GM12878 (cell line): Measurements from ENCODE around the gene HSP90AB1. TPM values are rescaled to one million over a fixed set of nuclear protein-coding genes. Genes with fewer than 3 reads are reported as not detected.

Source experiments
- ATAC-seq: fragments of 200-7000 bp; cut with Tn5 transposase; 3 replicates; pipeline ENCODE4 v1.9.1; 2020; ENCODE audit warnings: mild to moderate bottlenecking, moderate library complexity
- BruUV-seq: library from RNA; stranded (reverse); fragments of 400-500 nt; replicated peaks from 2 replicates; lab custom pipeline; 2021; lab: Mats Ljungman, UMichigan
- CTCF ChIA-PET: fragments of 300-600 bp; sonication (Branson Sonifier 250); formaldehyde crosslinking; extraction: SDS; loops from one replicate; lab custom pipeline; 2021; ENCODE audit warnings: inconsistent platforms; lab: Yijun Ruan, JAX
- POLR2A ChIA-PET: fragments of 350-600 bp; formaldehyde crosslinking; extraction: SDS; loops from one replicate; lab custom pipeline; 2021; ENCODE audit warnings: inconsistent platforms; lab: Charles Lee
- RAD21 ChIA-PET: fragments of 300-600 bp; sonication (Branson Sonifier 250); formaldehyde crosslinking; loops from one replicate; lab custom pipeline; 2023; ENCODE audit warnings: antibody characterized with exemption; ENCODE audit not compliant: unreplicated experiment; lab: Charles Lee
- SMC1A ChIA-PET: fragments of 300-600 bp; sonication (Branson Sonifier 250); formaldehyde crosslinking; loops from one replicate; lab custom pipeline; 2023; ENCODE audit not compliant: unreplicated experiment, uncharacterized antibody; lab: Charles Lee
- DNase-seq: peaks from one replicate; pipeline ENCODE4 v3.0.0-alpha.2; 2011; ENCODE audit warnings: low read depth, low spot score
- FAIRE-seq: peaks from 3 replicates; lab custom pipeline; 2011; peaks lifted over from hg19 to GRCh38; lab: Jason Lieb, UNC
- H2AFZ ChIP-seq: 2 replicates; pipeline ENCODE4 v1.6.0; 2011; ENCODE audit warnings: low read depth, low read length, control low read depth; ENCODE audit not compliant: control insufficient read depth
- H3K27ac ChIP-seq: 2 replicates; pipeline ENCODE4 v1.5.1; 2011; ENCODE audit warnings: control low read depth; ENCODE audit not compliant: control insufficient read depth, insufficient read depth
- H3K27me3 ChIP-seq, 2 experiments: replicated peaks in 1 of 2; 2 replicates each; pipeline versions ENCODE4 v1.6.0 to v1.6.1; 2011; ENCODE audit warnings: low read length in 1 of 2; ENCODE audit not compliant: control insufficient read depth in 2 of 2, insufficient read depth in 2 of 2
- H3K36me3 ChIP-seq, 2 experiments: 2 replicates each; pipeline ENCODE4 v1.5.1; 2011; ENCODE audit warnings: low read length in 1 of 2; ENCODE audit not compliant: control insufficient read depth in 2 of 2, insufficient read depth in 2 of 2
- H3K4me1 ChIP-seq: 2 replicates; pipeline ENCODE4 v1.6.1; 2011; ENCODE audit warnings: mild to moderate bottlenecking, low read length, moderate library complexity, mixed read lengths; ENCODE audit not compliant: control insufficient read depth, insufficient read depth
- H3K4me2 ChIP-seq: 2 replicates; pipeline ENCODE4 v1.6.0; 2011; ENCODE audit warnings: control low read depth; ENCODE audit not compliant: control insufficient read depth, insufficient read depth
- H3K4me3 ChIP-seq: fragments of 200-600 bp; sonication (generic); 2 replicates; pipeline ENCODE4 v1.5.1; 2016
- H3K79me2 ChIP-seq: 2 replicates; pipeline ENCODE4 v1.6.0; 2011; ENCODE audit warnings: low read length; ENCODE audit not compliant: control insufficient read depth, insufficient read depth
- H3K9ac ChIP-seq: 2 replicates; pipeline ENCODE4 v1.8.0; 2011; ENCODE audit warnings: low read length, control low read depth, mixed read lengths; ENCODE audit not compliant: control insufficient read depth, insufficient read depth
- H3K9me3 ChIP-seq: replicated peaks from 3 replicates; pipeline ENCODE4 v1.5.1; 2011; ENCODE audit warnings: mild to moderate bottlenecking, low read length; ENCODE audit not compliant: control insufficient read depth, insufficient read depth
- H4K20me1 ChIP-seq: 2 replicates; pipeline ENCODE4 v1.6.0; 2011; ENCODE audit not compliant: control insufficient read depth, insufficient read depth
- CEBPB ChIP-seq, 2 experiments: fragments of 150-350 bp in 1 of 2; IDR thresholded peaks; 2 replicates each; pipeline ENCODE4 v1.6.1; 2012 to 2014; ENCODE audit warnings: low read depth in 2 of 2, low read length in 2 of 2, borderline replicate concordance in 1 of 2, inconsistent platforms in 1 of 2
- GABPA ChIP-seq: IDR thresholded peaks from 2 replicates; pipeline ENCODE4 v1.6.1; 2014; ENCODE audit warnings: antibody characterized with exemption, low read depth, mild to moderate bottlenecking, inconsistent platforms
- GATAD2B ChIP-seq: fragments of 450-650 bp; conservative IDR thresholded peaks from 2 replicates; pipeline ENCODE4 v1.6.1; 2017; ENCODE audit warnings: low read depth, mild to moderate bottlenecking, moderate library complexity
- HCFC1 ChIP-seq: fragments of 150-350 bp; IDR thresholded peaks from 2 replicates; pipeline ENCODE4 v1.6.1; 2014; ENCODE audit warnings: low read length
- KAT2A ChIP-seq: conservative IDR thresholded peaks from 2 replicates; pipeline ENCODE4 v1.6.1; 2011; ENCODE audit warnings: low read depth, low read length; ENCODE audit not compliant: control insufficient read depth
- NFYA ChIP-seq: IDR thresholded peaks from 2 replicates; pipeline ENCODE4 v1.6.1; 2011; ENCODE audit warnings: low read depth, mild to moderate bottlenecking, low read length, improper control_type of control experiment, borderline replicate concordance
- RFX5 ChIP-seq: IDR thresholded peaks from 2 replicates; pipeline ENCODE4 v1.6.1; 2011; ENCODE audit warnings: low read depth, low read length, improper control_type of control experiment
- TBL1XR1 ChIP-seq: IDR thresholded peaks from 2 replicates; pipeline ENCODE4 v1.6.1; 2012; ENCODE audit warnings: low read depth, low read length, improper control_type of control experiment
- TCF3 ChIP-seq: IDR thresholded peaks from 2 replicates; pipeline ENCODE4 v1.6.1; 2012; ENCODE audit warnings: low read depth, mild to moderate bottlenecking, low read length, borderline replicate concordance; ENCODE audit not compliant: insufficient read depth
- ZNF24 ChIP-seq: fragments of 450-650 bp; IDR thresholded peaks from 2 replicates; pipeline ENCODE4 v1.6.1; 2017; ENCODE audit warnings: antibody characterized with exemption, mild to moderate bottlenecking
- ZZZ3 ChIP-seq: IDR thresholded peaks from 2 replicates; pipeline ENCODE4 v1.6.1; 2011; ENCODE audit warnings: low read depth; ENCODE audit not compliant: control insufficient read depth, insufficient read length
- WGBS: methylation state at CpG from one replicate; pipeline ENCODE4 v1.1.6; 2016; ENCODE audit warnings: low lambda C conversion rate; ENCODE audit not compliant: insufficient replicate concordance, insufficient coverage; ENCODE audit errors: missing lambda C conversion rate; 5-methylcytosine and 5-hydroxymethylcytosine counted together
- in situ Hi-C: fragments of 300-500 bp; cut with MboI; formaldehyde crosslinking; loops from 9 replicates; pipeline ENCODE4 v1.14.3; 2018; ENCODE audit warnings: mixed read lengths
- intact Hi-C: fragments of 100-400 bp; cut with micrococcal nuclease; formaldehyde crosslinking; loops from one replicate; pipeline ENCODE4 v1.14.2; 2022; ENCODE audit not compliant: unreplicated experiment
- polyA plus RNA-seq, 11 experiments: library from polyadenylated mRNA; depleted of rRNA in 4 of 11; unstranded in 6 of 11; stranded (reverse) in 5 of 11; fragments of >200 nt; fragmentation: Nextera tagmentation in 4 of 11; fragmentation: Illumina TruSeq in 1 of 11; extraction: Ambion mirVana in 4 of 11; extraction: Trizol in 1 of 11; gene quantifications; 1 replicate in 1 of 11; 2 replicates in 10 of 11; pipeline versions ENCODE4 v1.2.1 to v1.2.3, GENCODE V29; 2011 to 2016; ENCODE audit warnings: inconsistent platforms in 2 of 11, missing spikeins in 2 of 11, low read depth in 1 of 11
- total RNA-seq, 4 experiments: library from RNA; depleted of rRNA in 3 of 4; stranded (reverse); fragments of >200 nt in 3 of 4; fragmentation: Illumina TruSeq in 1 of 4; extraction: Trizol in 1 of 4; gene quantifications; 2 replicates each; pipeline versions ENCODE4 v1.2.1 to v1.2.3, GENCODE V29; 2013 to 2021
- TF ChIP-seq, protein P1 (sequence below): fragments of 450-650 bp; IDR thresholded peaks from 2 replicates; pipeline ENCODE4 v1.6.1; 2017; ENCODE audit warnings: mild to moderate bottlenecking, moderate library complexity
- TF ChIP-seq, protein P2 (sequence below): fragments of 450-650 bp; formaldehyde crosslinking; IDR thresholded peaks from 2 replicates; pipeline ENCODE4 v1.4.0; 2020; ENCODE audit warnings: mild to moderate bottlenecking, moderate library complexity

The HSP90AB1 gene
- total and polyA plus RNA-seq, 10 of the 15 experiments (the other 5 are each of a cell fraction or from before 2014, with no cell fraction given): 988 to 1,682 (median 1,146) TPM

DNA sequence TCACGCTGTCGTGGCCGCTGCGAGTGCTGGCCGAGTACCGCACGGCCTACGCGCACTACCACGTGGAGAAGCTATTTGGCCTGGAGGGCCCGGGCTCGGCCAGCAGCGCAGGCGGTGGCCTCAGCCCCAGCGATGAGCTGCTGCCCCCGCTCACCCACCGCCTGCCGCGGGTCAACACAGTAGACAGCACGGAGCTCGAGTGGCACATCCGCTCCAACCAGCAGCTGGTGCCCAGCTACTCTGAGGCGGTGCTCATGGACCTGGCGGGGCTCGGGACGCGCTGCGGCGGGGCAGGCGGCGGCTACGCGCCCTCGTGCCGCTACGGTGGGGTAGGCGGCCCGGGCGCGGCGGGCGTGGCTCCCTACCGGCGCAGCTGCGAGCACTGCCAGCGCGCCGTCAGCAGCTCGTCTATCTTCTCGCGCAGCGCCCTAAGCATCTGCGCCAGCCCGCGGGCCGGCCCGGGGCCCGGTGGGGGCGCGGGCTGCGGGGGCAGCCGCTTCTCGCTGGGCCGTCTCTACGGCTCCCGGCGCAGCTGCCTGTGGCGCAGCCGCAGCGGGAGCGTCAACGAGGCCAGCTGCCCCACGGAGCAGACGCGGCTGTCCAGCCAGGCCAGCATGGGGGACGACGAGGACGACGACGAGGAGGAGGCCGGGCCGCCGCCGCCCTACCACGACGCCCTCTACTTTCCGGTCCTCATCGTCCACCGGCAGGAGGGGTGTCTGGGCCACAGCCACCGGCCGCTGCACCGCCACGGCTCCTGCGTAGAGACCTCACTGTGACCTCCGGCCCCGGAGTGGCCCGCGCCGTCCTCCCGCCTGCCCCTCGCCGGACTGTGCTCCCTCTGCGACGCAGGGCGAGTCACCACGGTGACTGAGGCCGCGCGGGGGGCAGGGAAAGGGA lies 29.1 kb downstream of the HSP90AB1 start:
- no peak overlapping the region for H3K4me3 ChIP-seq
- ChIA-PET RAD21 (no interaction called here), SMC1A (no interaction called here), CTCF (interaction anchor here (0.6 kb wide), 1 partner anchor 195 kb away, joined by 3 read pairs; no protein-coding TSS in a partner anchor), POLR2A (no interaction called here)
- DNase-seq (no peak), FAIRE-seq (no peak), ATAC-seq (peak; percentile 13; the same call in 1 of the 3 replicates)
- H3K9ac ChIP-seq: no peak overlapping the region
- no TSS peak for BruUV-seq
- H3K79me2 ChIP-seq: no peaks in the 10 kb centered on the region
- H3K27ac ChIP-seq: no peak overlapping the region
- H4K20me1 ChIP-seq: no peaks in the 10 kb centered on the region
- no peak overlapping the region for H3K4me2 ChIP-seq
- H3K9me3 ChIP-seq: no peaks in the 10 kb centered on the region
- H3K27me3 ChIP-seq: peaks cover 2 to 15% of the 10 kb centered on the region in 2 experiments; a peak in 3 of 4 replicates
- in situ Hi-C loops: no loop called here
- H3K4me1 ChIP-seq: no peaks in the 10 kb centered on the region
- intact Hi-C loops: no loop called here
- WGBS: 23% methylated on average over 91 of the region's 109 CpGs
- H3K36me3 ChIP-seq: no peaks in the 10 kb centered on the region; a peak in 1 of 4 replicates
- no peak overlapping the region for H2AFZ ChIP-seq
- TF ChIP-seq NFYA (no peak), TBL1XR1 (no peak), ZZZ3 (no peak), HCFC1 (no peak), CEBPB (IDR thresholded peaks at IDR 0.05; ENCODE audit: borderline replicate concordance in 1 of 2, low read depth in 2 of 2, low read length in 2 of 2) (no peak), ZNF24 (no peak), GABPA (no peak), GATAD2B (no peak), RFX5 (no peak), KAT2A (no peak), TCF3 (no peak)
- TF ChIP-seq, protein P1, sequence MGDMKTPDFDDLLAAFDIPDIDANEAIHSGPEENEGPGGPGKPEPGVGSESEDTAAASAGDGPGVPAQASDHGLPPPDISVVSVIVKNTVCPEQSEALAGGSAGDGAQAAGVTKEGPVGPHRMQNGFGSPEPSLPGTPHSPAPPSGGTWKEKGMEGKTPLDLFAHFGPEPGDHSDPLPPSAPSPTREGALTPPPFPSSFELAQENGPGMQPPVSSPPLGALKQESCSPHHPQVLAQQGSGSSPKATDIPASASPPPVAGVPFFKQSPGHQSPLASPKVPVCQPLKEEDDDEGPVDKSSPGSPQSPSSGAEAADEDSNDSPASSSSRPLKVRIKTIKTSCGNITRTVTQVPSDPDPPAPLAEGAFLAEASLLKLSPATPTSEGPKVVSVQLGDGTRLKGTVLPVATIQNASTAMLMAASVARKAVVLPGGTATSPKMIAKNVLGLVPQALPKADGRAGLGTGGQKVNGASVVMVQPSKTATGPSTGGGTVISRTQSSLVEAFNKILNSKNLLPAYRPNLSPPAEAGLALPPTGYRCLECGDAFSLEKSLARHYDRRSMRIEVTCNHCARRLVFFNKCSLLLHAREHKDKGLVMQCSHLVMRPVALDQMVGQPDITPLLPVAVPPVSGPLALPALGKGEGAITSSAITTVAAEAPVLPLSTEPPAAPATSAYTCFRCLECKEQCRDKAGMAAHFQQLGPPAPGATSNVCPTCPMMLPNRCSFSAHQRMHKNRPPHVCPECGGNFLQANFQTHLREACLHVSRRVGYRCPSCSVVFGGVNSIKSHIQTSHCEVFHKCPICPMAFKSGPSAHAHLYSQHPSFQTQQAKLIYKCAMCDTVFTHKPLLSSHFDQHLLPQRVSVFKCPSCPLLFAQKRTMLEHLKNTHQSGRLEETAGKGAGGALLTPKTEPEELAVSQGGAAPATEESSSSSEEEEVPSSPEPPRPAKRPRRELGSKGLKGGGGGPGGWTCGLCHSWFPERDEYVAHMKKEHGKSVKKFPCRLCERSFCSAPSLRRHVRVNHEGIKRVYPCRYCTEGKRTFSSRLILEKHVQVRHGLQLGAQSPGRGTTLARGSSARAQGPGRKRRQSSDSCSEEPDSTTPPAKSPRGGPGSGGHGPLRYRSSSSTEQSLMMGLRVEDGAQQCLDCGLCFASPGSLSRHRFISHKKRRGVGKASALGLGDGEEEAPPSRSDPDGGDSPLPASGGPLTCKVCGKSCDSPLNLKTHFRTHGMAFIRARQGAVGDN: no peak
- TF ChIP-seq, protein P2, sequence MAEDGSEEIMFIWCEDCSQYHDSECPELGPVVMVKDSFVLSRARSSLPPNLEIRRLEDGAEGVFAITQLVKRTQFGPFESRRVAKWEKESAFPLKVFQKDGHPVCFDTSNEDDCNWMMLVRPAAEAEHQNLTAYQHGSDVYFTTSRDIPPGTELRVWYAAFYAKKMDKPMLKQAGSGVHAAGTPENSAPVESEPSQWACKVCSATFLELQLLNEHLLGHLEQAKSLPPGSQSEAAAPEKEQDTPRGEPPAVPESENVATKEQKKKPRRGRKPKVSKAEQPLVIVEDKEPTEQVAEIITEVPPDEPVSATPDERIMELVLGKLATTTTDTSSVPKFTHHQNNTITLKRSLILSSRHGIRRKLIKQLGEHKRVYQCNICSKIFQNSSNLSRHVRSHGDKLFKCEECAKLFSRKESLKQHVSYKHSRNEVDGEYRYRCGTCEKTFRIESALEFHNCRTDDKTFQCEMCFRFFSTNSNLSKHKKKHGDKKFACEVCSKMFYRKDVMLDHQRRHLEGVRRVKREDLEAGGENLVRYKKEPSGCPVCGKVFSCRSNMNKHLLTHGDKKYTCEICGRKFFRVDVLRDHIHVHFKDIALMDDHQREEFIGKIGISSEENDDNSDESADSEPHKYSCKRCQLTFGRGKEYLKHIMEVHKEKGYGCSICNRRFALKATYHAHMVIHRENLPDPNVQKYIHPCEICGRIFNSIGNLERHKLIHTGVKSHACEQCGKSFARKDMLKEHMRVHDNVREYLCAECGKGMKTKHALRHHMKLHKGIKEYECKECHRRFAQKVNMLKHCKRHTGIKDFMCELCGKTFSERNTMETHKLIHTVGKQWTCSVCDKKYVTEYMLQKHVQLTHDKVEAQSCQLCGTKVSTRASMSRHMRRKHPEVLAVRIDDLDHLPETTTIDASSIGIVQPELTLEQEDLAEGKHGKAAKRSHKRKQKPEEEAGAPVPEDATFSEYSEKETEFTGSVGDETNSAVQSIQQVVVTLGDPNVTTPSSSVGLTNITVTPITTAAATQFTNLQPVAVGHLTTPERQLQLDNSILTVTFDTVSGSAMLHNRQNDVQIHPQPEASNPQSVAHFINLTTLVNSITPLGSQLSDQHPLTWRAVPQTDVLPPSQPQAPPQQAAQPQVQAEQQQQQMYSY: no peak
